Activated T-cell treated with anti-CD3 and anti-CD28 coated beads, Interleukin-2, amount 50 U/mL, for 4 hours (primary cell): ENCODE measurements around the gene ICA1. TPM values are rescaled to one million over a fixed set of nuclear protein-coding genes. Genes with fewer than 3 reads are reported as not detected.

Experiments used
- ATAC-seq, 2 donors: fragments of 200-7000 bp; cut with Tn5 transposase; one replicate each; pipeline ENCODE4 v1.10.0; 2021
- DNase-seq: peaks from one replicate; pipeline ENCODE4 v3.0.0-alpha.2; 2020
- H3K27me3 Mint-ChIP-seq: one replicate; pipeline ENCODE4 v1.8.0; 2021; ENCODE audit warnings: low read depth, mixed read lengths
- H3K36me3 Mint-ChIP-seq: one replicate; pipeline ENCODE4 v1.8.0; 2022; ENCODE audit warnings: mixed read lengths; ENCODE audit not compliant: insufficient read depth
- H3K4me1 Mint-ChIP-seq: one replicate; pipeline ENCODE4 v1.8.0; 2021; ENCODE audit warnings: low read depth, mixed read lengths
- H3K4me3 Mint-ChIP-seq: one replicate; pipeline ENCODE4 v1.8.0; 2021; ENCODE audit warnings: mild to moderate bottlenecking, moderate library complexity, mixed read lengths
- H3K9me3 Mint-ChIP-seq: one replicate; pipeline ENCODE4 v1.8.0; 2021; ENCODE audit warnings: mixed read lengths
- total RNA-seq, 3 donors: library from RNA; stranded (reverse); gene quantifications; one replicate each; pipeline ENCODE4 v1.2.1, GENCODE V29; 2021

Gene ICA1
- total RNA-seq, 3 donors from 2014 or later: 0.18 to 0.41 (median 0.32) TPM

- DNase-seq (no peak), ATAC-seq (no peak)
- no peaks in the 10 kb centered on the region for H3K4me1 Mint-ChIP-seq
- H3K4me3 Mint-ChIP-seq: no peak overlapping the region
- H3K36me3 Mint-ChIP-seq: no peaks in the 10 kb centered on the region
- H3K27me3 Mint-ChIP-seq: peaks cover 4% of the 10 kb centered on the region
- peaks cover 4% of the 10 kb centered on the region for H3K9me3 Mint-ChIP-seq
These were observed 22.0 kb upstream of the ICA1 start for GRCh38 chr7:8283968-8284367.

GRCh38 chr7:8282871-8283270 is 20.9 kb upstream of the ICA1 start:
- H3K27me3 Mint-ChIP-seq: peaks cover 4% of the 10 kb centered on the region
- H3K36me3 Mint-ChIP-seq: no peaks in the 10 kb centered on the region
- DNase-seq (no peak), ATAC-seq (no peak)
- H3K9me3 Mint-ChIP-seq: peaks cover 4% of the 10 kb centered on the region
- H3K4me3 Mint-ChIP-seq: no peak overlapping the region
- H3K4me1 Mint-ChIP-seq: no peaks in the 10 kb centered on the region

- Mint-ChIP-seq H3K4me1 (no peaks in the 10 kb centered on the region), H3K36me3 (no peaks in the 10 kb centered on the region), H3K4me3 (no peak overlapping the region), H3K9me3 (peaks cover 4% of the 10 kb centered on the region), H3K27me3 (peaks cover 2% of the 10 kb centered on the region)
- DNase-seq (no peak), ATAC-seq (no peak)
These were observed 20.2 kb upstream of the ICA1 start for GRCh38 chr7:8282162-8282561.

- Mint-ChIP-seq H3K4me1 (no peaks in the 10 kb centered on the region), H3K27me3 (peaks cover 10% of the 10 kb centered on the region), H3K36me3 (no peaks in the 10 kb centered on the region), H3K4me3 (no peak overlapping the region), H3K9me3 (peaks cover 4% of the 10 kb centered on the region)
- DNase-seq (no peak), ATAC-seq (no peak)
These were observed 16.2 kb upstream of the ICA1 start for GRCh38 chr7:8278183-8278582.

GRCh38 chr7:8277394-8277982 is 15.5 kb upstream of the ICA1 start:
- no peaks in the 10 kb centered on the region for H3K36me3 Mint-ChIP-seq
- ATAC-seq: no peak

GRCh38 chr7:8274589-8274988 is 12.6 kb upstream of the ICA1 start:
- Mint-ChIP-seq H3K4me1 (no peaks in the 10 kb centered on the region), H3K27me3 (peaks cover 13% of the 10 kb centered on the region), H3K4me3 (no peak overlapping the region), H3K9me3 (peaks cover 4% of the 10 kb centered on the region), H3K36me3 (no peaks in the 10 kb centered on the region)
- DNase-seq (no peak), ATAC-seq (no peak)

More at GRCh38 chr7:8277394-8277982, 15.5 kb upstream of the ICA1 start:
- peaks cover 4% of the 10 kb centered on the region for H3K9me3 Mint-ChIP-seq
- H3K4me1 Mint-ChIP-seq: no peaks in the 10 kb centered on the region
- no peak for DNase-seq
- H3K27me3 Mint-ChIP-seq: peaks cover 10% of the 10 kb centered on the region
- H3K4me3 Mint-ChIP-seq: no peak overlapping the region

- ATAC-seq (no peak), DNase-seq (no peak)
- Mint-ChIP-seq H3K36me3 (no peaks in the 10 kb centered on the region), H3K27me3 (peaks cover 11% of the 10 kb centered on the region), H3K9me3 (no peaks in the 10 kb centered on the region), H3K4me3 (no peak overlapping the region), H3K4me1 (no peaks in the 10 kb centered on the region)
These were observed 10.0 kb upstream of the ICA1 start for GRCh38 chr7:8271960-8272359.

GRCh38 chr7:8263048-8263447 is 1.1 kb upstream of the ICA1 start:
- Mint-ChIP-seq H3K36me3 (no peaks in the 10 kb centered on the region), H3K9me3 (peaks cover 3% of the 10 kb centered on the region), H3K4me1 (peaks cover 11% of the 10 kb centered on the region), H3K27me3 (peaks cover 65% of the 10 kb centered on the region), H3K4me3 (peak overlapping the region; percentile 5)
- DNase-seq: no peak
- no peak for ATAC-seq

- DNase-seq (no peak), ATAC-seq (peak; percentile 32 to 38)
- H3K4me3 Mint-ChIP-seq: peak overlapping the region; percentile 66
- no peaks in the 10 kb centered on the region for H3K36me3 Mint-ChIP-seq
- peaks cover 11% of the 10 kb centered on the region for H3K4me1 Mint-ChIP-seq
- H3K9me3 Mint-ChIP-seq: peaks cover 3% of the 10 kb centered on the region
- peaks cover 62% of the 10 kb centered on the region for H3K27me3 Mint-ChIP-seq
These were observed 884 bp downstream of the ICA1 start for GRCh38 chr7:8260871-8261694.

GRCh38 chr7:8259586-8260222 is 2.3 kb downstream of the ICA1 start:
- H3K36me3 Mint-ChIP-seq: no peaks in the 10 kb centered on the region
- H3K4me3 Mint-ChIP-seq: no peak overlapping the region
- DNase-seq (no peak), ATAC-seq (no peak)
- H3K4me1 Mint-ChIP-seq: peaks cover 11% of the 10 kb centered on the region
- H3K27me3 Mint-ChIP-seq: peaks cover 48% of the 10 kb centered on the region
- peaks cover under 1% of the 10 kb centered on the region for H3K9me3 Mint-ChIP-seq

- no peak overlapping the region for H3K4me3 Mint-ChIP-seq
- ATAC-seq: no peak
- H3K9me3 Mint-ChIP-seq: no peaks in the 10 kb centered on the region
- H3K36me3 Mint-ChIP-seq: no peaks in the 10 kb centered on the region
- peaks cover 11% of the 10 kb centered on the region for H3K4me1 Mint-ChIP-seq
- DNase-seq: no peak
- peaks cover 50% of the 10 kb centered on the region for H3K27me3 Mint-ChIP-seq
These were observed 3.2 kb downstream of the ICA1 start for GRCh38 chr7:8258734-8259133.

- ATAC-seq (no peak), DNase-seq (no peak)
- Mint-ChIP-seq H3K4me1 (peaks cover 11% of the 10 kb centered on the region), H3K4me3 (no peak overlapping the region), H3K9me3 (no peaks in the 10 kb centered on the region), H3K27me3 (peaks cover 47% of the 10 kb centered on the region), H3K36me3 (no peaks in the 10 kb centered on the region)
These were observed 3.8 kb downstream of the ICA1 start for GRCh38 chr7:8258166-8258565.

GRCh38 chr7:8255680-8256655 is 6.0 kb downstream of the ICA1 start:
- ATAC-seq (no peak), DNase-seq (no peak)
- no peaks in the 10 kb centered on the region for H3K36me3 Mint-ChIP-seq

GRCh38 chr7:8254667-8255066 is 7.3 kb downstream of the ICA1 start:
- no peaks in the 10 kb centered on the region for H3K4me1 Mint-ChIP-seq
- no peak overlapping the region for H3K4me3 Mint-ChIP-seq
- peak in 1 of 2 donors; percentile 10 for ATAC-seq

More at GRCh38 chr7:8255680-8256655, 6.0 kb downstream of the ICA1 start:
- Mint-ChIP-seq H3K4me3 (no peak overlapping the region), H3K9me3 (no peaks in the 10 kb centered on the region), H3K27me3 (peaks cover 34% of the 10 kb centered on the region), H3K4me1 (peaks cover 4% of the 10 kb centered on the region)

More at GRCh38 chr7:8254667-8255066, 7.3 kb downstream of the ICA1 start:
- Mint-ChIP-seq H3K9me3 (no peaks in the 10 kb centered on the region), H3K36me3 (no peaks in the 10 kb centered on the region), H3K27me3 (peaks cover 24% of the 10 kb centered on the region)
- DNase-seq: no peak
